Choroid plexus epithelial cell (primary cell): ENCODE data around the gene KIFC3.
A peak's percentile ranks its signal among the peaks of the same experiment; 100 is the strongest.

Experiments used
- DNase-seq: peaks from one replicate; pipeline ENCODE4 v3.0.0-alpha.2; 2010; ENCODE audit warnings: low read depth
- H3K4me3 ChIP-seq: 2 replicates; pipeline ENCODE4 v1.5.1; 2011; ENCODE audit warnings: low read depth, mild to moderate bottlenecking, control low read depth, low read length, moderate library complexity
- CTCF ChIP-seq: conservative IDR thresholded peaks from 2 replicates; pipeline ENCODE4 v1.5.1; 2011; ENCODE audit warnings: low read depth, mild to moderate bottlenecking, control low read depth, inconsistent platforms, low read length, moderate library complexity

Gene KIFC3

DNA sequence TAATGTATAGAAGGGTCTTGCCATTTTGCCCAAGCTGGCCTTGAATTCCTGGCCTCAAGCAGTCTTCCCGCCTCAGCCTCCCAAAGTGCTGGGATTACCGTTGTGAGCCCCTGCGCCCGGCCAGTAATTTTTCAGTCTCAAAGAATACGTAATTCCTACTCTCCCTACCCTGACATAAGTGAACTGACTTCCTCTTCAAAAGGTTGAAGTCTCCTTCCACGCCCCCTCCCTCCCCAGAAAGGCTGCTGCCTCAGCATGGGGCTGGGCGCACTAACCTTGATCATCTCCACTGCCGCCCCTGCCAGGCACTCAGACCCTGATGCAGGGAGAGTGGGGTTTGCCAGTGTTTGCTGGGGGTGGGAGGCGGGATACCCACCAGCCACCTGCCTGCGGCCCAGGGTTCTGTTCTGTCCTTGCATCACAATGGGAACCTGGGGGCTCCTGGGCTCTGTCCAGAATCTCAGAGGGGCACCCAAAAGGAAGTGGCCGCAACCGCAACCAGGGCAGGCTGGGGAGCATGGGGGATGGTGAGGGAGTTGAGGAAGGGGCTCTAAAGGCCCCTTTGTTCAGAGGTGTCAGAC lies 27.5 kb downstream of the KIFC3 start:
- no peak for DNase-seq
- H3K4me3 ChIP-seq: no peak overlapping the region
- TF ChIP-seq CTCF: no peak

- TF ChIP-seq CTCF: no peak
- peak; percentile 41 for DNase-seq
- no peak overlapping the region for H3K4me3 ChIP-seq
These were observed 28.5 kb downstream of the KIFC3 start for GRCh38 chr16:57773655-57774295.

DNA sequence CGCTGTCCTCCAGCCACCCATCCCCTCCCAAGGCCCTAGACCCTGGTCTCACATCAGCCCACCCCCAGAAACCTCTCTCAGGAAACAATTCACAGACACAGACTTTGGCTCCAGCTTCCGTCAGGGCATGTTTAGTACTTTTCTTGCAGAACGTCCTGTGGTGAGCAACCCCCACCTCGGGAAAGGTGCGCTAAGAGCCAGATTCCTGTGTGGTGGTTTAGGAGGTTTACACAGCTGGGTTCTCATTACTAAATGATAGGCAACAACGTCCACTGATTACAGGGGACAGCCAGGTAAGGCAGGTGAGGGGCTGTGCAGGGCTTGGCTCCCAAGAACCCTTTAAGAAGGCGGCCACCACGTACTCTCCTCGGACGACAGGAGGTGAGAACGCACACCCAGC lies 29.3 kb downstream of the KIFC3 start:
- no peak overlapping the region for H3K4me3 ChIP-seq
- no peak for DNase-seq
- no peak for TF ChIP-seq CTCF

- H3K4me3 ChIP-seq: no peak overlapping the region
- TF ChIP-seq CTCF: no peak
- DNase-seq: no peak
These were observed 31.0 kb downstream of the KIFC3 start for GRCh38 chr16:57771141-57771785.

DNA sequence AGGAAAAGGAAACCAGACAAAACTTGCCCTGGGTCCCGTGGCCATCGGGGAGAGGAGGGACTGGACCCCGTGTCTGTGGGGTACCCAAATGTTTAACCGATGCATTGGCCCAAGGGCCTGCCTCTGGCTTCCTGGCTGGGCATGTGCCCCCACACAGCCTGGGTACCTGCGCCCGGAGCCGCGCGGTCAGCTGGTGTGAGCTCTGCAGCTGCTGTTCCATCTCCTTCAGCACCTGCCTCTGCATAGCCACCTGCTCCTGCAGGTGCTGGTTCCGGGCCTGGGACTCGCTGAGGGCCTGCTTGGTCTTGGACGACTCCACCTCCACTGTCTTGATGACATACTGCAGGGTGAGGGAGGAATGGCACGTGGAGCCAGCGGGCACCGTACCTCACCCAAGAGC lies 31.9 kb downstream of the KIFC3 start:
- H3K4me3 ChIP-seq: no peak overlapping the region
- DNase-seq: no peak
- TF ChIP-seq CTCF: no peak

DNA sequence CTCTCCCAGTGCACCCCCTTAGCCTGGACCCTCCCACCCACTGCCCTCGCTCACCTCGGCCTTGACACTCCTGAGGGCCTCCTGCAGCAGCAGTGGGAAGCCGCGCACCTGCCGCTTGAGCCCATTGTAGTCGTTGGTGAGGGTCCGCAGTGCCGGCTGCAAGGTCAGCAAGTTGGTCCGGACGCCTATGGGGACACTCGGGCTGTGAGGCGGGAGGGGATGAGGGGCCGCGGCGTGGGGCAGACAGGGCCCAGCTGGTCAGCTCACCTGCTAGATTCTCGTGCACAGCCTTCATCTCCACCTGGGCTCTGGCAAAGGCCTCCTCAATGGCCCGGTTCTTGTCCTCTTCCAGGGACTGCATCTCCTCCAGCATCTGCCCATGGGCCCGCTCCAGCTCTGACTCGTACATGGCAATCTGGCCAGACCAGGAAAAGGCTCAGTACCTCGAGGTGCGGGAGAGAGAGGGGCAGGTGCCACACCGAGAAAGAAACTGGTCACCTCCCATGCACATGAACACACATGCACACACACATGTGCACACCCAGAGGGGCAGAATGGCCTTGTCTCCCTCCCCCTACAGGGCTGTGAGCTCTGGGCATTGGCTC lies 32.6 kb downstream of the KIFC3 start:
- no peak overlapping the region for H3K4me3 ChIP-seq
- TF ChIP-seq CTCF: no peak

More for the DNA sequence above, 32.6 kb downstream of the KIFC3 start:
- DNase-seq: no peak
